GM21619 (cell line): ENCODE measurements around the gene DCAF4.

Experiments used
- ATAC-seq: cut with Tn5 transposase; IDR thresholded peaks from one replicate; pipeline ENCODE4 v1.9.1; 2021; ENCODE audit not compliant: unreplicated experiment

Gene DCAF4

GRCh38 chr14:72894623-72895378 lies 31.5 kb upstream of the DCAF4 start:
- no peak for ATAC-seq

GRCh38 chr14:72898448-72898847 lies 27.8 kb upstream of the DCAF4 start:
- ATAC-seq: no peak

GRCh38 chr14:72901361-72901760 lies 24.9 kb upstream of the DCAF4 start:
- ATAC-seq: no peak

- ATAC-seq: no peak
These were observed 23.3 kb upstream of the DCAF4 start for GRCh38 chr14:72902801-72903530.

DNA sequence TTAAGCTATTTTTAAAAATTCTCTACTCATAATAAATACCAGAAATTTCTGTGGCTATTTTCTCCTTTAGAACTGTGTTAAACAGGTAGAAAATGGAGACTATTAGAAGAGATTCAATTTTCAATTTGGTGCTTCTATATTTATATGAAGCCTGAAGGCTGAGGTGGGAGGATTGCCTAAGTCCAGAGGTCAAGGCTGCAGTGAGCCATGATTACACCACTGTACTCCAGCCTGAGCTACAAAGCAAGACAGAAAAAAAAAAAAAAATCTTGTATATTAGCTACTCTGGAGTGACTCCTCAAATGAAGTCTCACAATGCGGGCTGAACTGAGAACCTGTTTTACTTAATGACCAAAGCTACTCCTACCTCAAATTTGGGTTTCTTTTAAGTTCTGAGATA lies 22.5 kb upstream of the DCAF4 start:
- ATAC-seq: no peak

DNA sequence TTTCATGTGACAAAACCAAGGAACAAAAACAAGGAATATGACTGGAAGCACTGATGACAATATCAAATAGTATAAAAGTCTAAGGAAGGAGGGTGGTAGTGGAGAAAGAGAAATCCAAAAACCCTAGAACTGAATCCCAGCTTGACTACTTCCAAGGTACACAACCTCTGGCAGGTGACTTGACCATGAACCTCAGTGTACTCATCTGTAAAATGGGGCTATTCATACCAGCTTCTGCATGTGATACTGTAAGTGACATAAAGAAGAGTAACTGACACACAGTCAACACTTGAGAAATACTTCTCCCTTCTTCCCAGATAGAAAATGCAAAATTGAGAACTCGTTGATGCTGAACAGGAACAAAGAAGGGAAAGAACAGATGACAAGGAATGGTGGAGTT lies 22.0 kb upstream of the DCAF4 start:
- ATAC-seq: no peak

- no peak for ATAC-seq
These were observed 21.3 kb upstream of the DCAF4 start for GRCh38 chr14:72904840-72905561.

GRCh38 chr14:72906316-72906715 lies 19.9 kb upstream of the DCAF4 start:
- no peak for ATAC-seq

GRCh38 chr14:72906879-72907278 lies 19.4 kb upstream of the DCAF4 start:
- no peak for ATAC-seq

DNA sequence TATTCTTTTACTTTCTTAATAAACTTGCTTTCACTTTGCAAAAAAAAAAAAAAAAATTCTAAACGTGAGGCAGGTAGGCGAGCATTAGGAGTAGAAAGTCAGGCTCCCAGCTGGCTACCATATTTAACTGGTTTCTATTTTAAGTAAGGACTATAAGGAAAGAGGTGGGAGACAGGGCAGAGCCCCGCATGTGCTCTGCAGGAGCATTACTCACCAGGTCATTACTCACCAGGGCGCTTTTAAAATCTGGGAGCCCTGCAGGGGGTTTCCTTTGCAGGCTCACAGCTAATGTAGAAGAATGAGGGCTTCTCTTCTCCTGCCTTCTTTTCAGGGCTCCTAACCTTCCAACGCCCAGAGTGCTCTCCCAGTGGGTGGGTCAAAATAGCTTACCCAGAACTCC lies 18.4 kb upstream of the DCAF4 start:
- ATAC-seq: no peak

GRCh38 chr14:72909163-72909562 lies 17.1 kb upstream of the DCAF4 start:
- ATAC-seq: no peak

DNA sequence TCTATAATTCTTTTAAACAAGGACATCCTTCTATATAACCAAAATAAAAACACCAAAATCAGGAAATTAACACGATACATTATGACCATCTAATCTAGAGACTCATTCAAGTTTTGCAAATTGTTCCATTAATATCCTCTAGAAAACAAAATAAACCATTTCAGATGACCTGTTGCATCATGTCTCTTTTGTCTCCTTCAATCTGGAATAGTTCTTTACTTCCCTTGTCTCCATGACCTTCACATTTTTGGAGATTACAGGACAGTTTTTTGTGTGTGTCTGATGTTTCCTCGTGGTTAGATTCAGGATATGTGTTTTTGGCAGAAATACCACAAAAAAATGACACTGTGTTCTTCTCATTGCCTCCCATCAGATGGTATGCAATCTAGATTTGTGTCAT lies 12.5 kb upstream of the DCAF4 start:
- no peak for ATAC-seq

DNA sequence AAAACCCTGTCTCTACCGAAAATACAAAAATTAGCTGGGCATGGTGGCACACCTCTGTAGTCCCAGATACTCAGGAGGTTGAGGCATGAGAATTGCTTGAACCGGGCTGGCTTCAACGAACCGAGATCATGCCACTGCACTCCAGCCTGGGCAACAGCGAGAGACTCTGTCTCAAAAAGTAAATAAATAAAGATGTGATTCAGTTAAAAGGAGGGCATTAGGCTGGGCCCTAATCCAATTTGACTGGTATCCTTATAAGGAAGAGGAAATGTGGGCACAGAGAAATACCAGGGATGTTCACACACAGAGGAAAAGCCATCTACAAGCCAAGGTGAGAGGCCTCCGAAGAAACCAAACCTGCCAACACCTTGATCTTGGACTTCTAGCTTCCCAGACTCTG lies 10.1 kb upstream of the DCAF4 start:
- ATAC-seq: no peak

DNA sequence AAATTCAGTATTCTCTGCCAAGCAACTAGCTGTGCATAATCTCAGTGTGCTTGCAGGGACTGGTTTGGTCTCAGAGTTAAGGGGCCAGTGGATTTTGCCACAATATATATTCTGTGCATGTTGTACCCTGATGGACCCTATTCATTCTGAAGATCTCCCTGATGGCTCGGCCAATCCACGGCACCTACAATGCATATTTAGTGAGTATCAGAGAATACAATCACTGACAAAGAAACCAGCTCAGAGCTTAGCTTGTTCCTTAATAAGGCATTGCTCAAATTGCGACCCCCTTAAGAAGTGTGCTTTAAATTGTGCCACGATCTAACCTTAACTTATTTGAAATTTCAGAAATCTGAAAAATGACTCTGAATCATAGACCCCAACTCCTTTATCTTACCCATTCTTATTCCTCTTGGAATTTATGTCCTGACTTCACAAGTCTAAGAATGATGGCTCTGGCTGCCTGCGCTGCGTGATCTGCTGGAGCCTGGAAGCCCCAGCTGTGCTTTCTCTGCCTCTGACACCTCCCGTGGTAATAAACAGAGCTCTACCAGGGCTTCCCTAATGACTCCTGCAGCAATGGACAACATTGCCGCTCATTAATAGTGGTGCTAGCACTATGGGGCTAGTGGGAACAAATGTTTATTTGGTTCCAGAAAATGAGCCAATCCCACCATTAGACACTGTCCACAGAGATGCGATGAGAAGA lies 9.0 kb upstream of the DCAF4 start:
- no peak for ATAC-seq

GRCh38 chr14:72920008-72920407 lies 6.3 kb upstream of the DCAF4 start:
- ATAC-seq: no peak

DNA sequence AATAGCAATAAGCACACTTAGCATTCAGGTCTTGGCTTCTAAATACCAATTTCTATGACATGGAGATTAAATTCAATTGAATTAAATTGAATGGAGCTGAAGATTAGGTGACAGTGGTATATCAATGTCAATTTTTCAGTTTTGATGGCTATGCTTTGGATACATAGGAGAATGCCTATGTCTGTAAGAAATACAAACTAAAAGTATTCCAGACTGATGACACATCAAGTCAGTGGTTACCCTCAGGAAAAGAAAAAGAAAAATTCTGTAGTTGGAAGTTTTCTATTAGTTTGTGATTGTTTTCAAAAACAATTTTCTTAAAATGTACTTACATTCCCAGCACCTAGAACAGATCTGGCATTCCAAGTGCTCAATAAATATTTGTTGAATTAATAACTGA lies 4.9 kb upstream of the DCAF4 start:
- ATAC-seq: no peak

DNA sequence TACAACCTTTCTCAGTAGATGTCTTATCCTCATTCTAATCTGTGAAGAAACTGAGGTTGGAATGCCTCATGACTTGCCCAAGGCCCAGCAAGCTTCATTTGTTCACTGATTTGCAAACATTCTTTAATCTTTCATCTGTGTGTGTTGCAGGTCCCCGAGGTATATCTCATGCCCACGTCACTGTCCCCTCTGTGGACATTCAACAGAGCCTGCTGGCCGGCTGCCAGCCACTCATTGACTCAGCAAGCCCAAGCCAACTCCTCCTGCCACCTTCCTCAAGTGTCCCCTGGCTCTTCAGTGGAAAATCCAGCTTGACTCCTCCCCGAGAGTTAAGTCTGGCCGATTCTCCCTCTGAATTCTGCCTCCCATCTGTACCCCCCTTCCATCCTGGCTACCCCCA lies 1.9 kb upstream of the DCAF4 start:
- no peak for ATAC-seq

- ATAC-seq: no peak
These were observed 999 bp upstream of the DCAF4 start for GRCh38 chr14:72925171-72925759.

- ATAC-seq: peak; percentile 12
These were observed 411 bp upstream of the DCAF4 start for GRCh38 chr14:72925815-72926291.

GRCh38 chr14:72928872-72929271 lies 2.6 kb downstream of the DCAF4 start:
- ATAC-seq: no peak
